Uterus (tissue), 2 donors: ENCODE measurements around the gene RPRD2.

Experiments used
- CTCF ChIP-seq, 4 experiments: fragments of 200-600 bp in 2 of 4; fragments of 450-650 bp in 2 of 4; sonication (generic) in 2 of 4; IDR thresholded peaks; one replicate each; pipeline ENCODE4 v1.5.1; 2016 to 2019; ENCODE audit warnings: antibody characterized with exemption in 4 of 4, mild to moderate bottlenecking in 2 of 4, moderate library complexity in 1 of 4
- POLR2A ChIP-seq, 2 donors: fragments of 450-650 bp; IDR thresholded peaks; one replicate each; pipeline ENCODE4 v1.6.1; 2016; ENCODE audit warnings: antibody characterized with exemption in 2 of 2, mild to moderate bottlenecking in 1 of 2, moderate library complexity in 1 of 2

- TF ChIP-seq CTCF (IDR thresholded peaks at IDR 0.05) = no peak
- no peak for TF ChIP-seq POLR2A (IDR thresholded peaks at IDR 0.05)
Measured at GRCh38 chr1:150469291-150469690, 105.3 kb downstream of the RPRD2 start.
